GM18511 (cell line): ENCODE data around the gene HMCN2.
"Not testable (repeated sequence)": the region's sequence is repeated elsewhere in the genome, so short reads cannot be mapped to it uniquely, and the experiment has no call there.

Experiments used
- ATAC-seq: cut with Tn5 transposase; IDR thresholded peaks from one replicate; pipeline ENCODE4 v1.9.1; 2021; ENCODE audit warnings: mild to moderate bottlenecking, moderate library complexity; ENCODE audit not compliant: unreplicated experiment

HMCN2 gene

DNA sequence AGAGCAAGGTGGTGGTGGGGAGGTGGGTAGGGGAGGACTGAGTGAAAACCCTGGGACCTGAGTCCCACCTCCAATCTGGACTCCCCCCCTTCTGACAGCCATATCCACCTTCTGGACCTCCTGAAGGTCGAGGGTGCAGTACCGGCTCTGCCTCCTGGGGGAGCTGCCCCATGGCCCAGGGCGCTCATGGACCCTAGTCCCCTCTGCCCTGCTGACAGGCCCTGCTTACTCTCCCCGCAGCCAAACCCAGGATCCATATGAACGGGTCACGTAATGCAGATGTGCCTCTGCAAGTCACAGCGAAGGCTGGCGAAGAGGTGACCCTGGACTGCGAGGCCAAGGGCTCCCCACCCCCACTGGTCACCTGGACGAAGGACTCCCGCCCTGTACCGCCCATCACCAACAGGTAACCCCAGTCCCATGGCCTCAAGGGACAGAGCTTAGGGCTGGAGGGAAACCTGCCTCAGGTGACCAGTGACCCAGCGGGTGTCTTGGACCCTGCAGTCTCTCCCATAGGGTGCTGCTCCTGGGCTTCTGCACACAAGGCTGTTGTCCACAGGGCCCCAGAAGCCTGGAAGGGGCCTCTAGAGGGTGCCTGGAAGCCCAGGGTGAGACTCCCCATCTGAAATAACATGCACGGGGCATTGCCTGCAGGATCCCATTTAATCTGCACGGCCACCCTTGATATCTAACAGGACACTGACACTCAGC is 61.7 kb downstream of the HMCN2 start:
- no peak for ATAC-seq

DNA sequence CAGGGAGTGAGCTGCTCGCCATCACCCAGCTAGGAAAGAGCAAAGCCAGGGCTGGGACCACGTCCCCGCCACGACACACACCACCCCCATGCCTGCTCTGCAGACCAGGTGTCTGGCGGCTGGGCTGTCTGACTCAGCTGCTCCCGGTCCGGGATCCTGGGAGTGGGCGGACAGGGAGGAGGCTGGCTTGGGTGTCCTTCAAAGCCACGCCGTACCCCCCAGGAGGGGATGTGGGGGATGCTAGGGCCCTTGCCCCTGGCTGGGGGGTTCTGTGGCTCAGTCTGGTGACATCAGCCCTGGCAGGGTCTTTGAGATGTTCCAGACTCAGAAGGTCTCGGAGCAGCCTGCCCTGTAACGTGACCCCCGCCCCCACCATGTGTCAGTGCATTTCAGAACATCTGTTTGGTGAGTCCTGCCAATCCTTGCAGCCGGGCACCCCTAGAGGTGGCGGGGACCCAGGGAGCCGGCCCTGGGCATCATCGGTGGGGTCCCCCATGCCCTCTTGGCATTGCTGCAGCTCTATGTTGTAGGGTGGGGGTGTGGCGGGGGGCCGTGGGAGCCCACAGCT is 62.3 kb downstream of the HMCN2 start:
- no peak for ATAC-seq

DNA sequence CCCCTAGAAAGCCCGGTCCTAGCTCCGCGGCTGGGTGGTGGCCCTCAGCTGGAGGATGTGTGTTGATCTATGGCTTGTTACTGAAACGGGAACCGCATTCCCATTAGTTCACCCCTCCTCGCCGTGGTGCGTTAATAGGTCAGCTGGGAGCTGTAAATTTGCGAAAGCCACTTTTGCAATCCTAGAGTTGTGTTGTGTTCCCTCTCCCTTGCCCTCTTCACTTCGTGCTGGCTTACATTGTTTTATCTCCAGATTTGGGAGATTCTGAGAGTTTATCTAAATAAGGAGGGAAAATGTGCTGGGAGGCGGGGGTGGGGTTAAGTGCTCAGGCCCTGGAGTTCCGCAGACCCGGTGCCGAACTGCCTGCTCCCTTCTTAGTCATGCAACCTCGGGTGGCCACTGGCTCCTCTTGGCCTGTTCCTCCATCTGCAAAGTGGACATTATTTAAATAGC is 62.8 kb downstream of the HMCN2 start:
- ATAC-seq: no peak

DNA sequence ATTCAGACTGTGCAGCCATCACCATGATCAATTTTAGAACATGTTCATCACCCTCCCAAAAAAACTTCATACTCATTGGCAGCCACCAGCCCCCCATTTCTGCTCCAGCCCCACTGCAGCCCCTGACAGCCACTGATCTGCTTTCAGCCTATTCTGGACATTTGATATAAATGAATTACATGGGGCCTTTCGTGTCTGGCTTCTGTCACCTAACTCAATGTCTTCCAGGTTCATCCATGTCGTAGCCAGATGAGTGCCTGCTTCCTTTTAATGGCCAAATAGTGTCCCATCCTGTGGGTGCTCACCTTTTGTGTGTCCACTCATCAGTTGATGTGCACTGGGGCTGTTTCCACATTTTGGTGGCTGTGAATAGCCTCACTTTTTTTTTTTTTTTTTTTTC is 63.5 kb downstream of the HMCN2 start:
- no peak for ATAC-seq

DNA sequence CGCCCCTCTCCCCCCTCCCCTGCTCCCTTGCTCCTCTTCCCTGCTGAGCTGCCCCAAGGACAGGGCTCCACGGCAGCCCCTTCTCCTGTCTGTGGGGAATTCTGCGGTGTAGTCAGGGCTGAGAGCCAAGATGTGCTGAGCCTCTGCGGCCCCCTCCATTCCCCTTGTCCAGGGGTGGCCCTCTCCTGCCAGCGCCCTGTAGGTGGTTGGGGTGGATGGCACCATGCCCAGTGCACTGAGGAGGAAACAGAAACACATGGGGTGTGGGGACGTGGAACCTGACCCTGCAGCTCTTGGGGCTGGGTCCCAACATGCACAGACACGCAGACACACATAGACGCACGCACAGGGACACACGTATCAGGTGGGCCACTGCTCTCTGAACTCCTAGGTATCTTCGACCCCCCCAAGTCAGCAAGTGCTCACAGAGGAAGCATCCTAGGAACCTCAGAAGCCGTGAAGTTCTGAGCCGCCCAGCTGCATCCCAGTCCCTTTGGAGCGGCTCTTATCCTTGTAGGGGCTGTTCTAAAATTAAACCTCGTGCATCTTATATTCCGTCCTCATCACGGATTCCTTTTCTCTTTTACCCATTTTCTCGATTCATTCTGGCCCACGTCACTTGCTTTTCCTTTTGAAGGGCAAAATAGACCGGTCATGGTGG is 64.8 kb downstream of the HMCN2 start:
- ATAC-seq: no peak

DNA sequence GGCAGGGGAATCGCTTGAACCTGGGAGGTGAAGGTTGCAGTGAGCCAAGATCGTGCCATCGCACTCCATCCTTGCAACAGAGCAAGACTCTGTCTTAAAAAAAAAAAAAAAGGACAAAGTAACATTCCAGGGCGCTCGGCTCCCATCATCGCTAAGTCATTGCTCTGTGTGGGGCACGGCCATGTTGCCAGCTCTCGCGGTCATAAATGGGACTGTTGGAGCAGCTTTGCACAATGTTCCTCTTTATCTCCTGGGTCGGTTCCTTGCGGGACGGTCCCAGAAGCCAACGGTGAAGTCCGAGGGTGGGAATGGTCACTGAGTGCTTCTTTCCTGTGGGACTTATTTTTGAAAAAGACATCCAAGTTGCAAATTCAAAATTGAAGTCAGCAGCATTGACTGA is 65.5 kb downstream of the HMCN2 start:
- no peak for ATAC-seq

DNA sequence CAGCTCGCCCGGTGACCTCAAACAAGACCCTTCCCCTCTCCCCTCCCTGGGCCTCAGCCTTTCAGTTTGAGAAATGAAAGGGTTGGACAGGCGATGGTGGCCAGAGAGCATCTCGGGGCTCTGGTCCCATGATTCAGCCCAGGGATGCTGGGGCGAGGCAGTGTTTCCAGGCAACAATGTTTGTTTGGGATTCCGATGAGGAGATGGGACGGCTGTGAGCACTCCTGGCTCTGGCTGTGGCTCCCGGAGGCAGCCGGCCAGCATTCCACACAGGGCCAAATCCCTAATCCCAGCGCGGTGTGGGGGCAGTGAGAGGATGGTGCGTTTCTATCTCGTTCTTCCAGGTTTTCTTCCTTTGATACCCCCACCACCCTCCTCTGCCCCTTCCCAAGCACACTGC is 66.0 kb downstream of the HMCN2 start:
- ATAC-seq: no peak

DNA sequence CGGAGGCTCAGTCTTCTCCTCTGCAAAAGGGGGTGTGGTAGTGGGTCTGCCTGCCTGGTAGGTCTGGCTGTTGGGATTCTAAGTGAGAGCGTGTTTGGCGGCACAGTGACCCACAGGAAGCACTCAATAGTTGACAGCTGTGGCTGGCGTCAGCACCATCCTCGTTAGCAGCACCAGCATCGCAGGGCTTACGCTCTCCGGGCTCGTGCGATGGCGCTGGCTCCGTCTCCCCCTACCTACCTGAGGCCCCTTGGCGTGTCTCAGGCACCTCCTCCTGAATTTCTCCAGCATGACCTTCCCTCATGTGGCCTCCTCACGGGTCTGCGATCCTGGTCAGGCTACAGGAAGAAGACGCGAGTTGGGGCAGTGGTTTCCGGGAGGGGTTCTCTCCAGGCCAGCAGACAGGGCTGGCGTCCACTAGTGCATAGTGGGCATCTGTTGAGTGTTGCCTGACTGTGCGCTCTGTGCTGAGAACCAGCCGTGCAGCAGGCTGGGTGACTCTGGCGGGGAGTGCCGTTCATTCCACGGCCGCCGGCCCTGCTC is 66.9 kb downstream of the HMCN2 start:
- no peak for ATAC-seq

DNA sequence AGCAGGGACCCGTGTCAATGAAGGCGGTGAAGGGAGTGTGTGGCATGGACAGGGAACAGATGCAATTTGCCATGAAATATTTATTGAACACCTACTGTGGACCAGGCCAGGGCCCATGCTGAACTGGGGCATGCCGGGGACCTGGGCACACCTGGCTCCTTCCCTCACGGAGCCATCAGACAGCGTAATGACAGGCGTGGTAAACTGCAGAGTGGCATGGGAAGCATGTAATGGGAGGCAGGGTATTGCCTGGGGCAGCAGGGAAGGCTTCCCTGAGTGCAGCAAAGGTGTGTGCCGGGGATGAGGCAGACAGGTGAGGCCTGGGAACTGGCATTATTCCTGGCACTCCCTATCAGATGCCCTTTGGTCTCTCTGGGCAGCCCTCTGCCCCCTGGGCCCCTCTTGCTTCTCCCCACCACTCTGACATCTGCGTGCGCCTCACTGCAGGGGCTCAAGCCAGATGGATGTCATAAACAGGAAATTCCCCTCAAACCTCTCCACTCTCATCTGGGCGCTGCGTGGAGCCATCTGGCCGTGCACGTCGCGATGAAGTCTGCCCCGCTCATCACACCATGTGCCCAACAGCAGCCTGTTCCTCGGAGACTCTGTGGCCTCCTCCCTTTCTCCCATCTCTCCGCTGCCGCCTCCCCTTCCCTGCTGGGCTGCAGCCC is 67.6 kb downstream of the HMCN2 start:
- no peak for ATAC-seq

DNA sequence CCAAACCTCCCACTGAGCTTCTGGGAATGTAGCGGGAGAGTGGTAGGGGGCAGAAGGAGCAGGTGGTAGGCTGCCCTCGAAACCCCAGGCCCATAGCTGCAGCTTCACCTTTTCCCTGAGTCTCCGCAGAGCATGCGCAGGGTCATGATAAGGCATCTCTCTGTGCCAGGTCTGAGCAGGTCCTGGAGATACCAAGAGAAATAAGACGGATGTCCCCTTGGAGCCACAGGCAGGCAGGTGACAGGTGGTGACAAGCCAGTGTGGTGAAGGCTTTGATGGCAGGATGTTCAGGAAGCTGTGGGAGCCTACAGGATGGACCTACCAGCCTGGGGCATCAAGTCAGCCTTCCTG is 68.1 kb downstream of the HMCN2 start:
- ATAC-seq: no peak

DNA sequence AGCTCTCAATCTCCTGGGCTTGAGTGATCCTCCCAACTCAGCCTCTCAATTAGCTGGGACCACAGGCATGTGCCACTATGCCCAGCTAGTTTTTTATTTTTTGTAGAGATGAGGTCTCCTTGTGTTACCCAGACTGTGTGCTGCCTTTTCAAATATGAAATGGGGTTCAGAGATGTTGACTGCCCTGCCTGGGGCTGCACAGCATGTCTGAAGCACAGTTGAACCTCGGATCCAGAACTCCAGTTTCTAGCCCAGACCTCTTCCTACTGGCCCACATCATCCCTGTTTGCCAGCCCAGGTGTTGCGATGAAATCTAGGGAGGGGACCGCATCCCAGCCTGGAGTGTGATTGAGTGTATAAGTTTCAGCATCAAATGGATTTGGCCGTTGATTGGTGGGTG is 69.4 kb downstream of the HMCN2 start:
- no peak for ATAC-seq

DNA sequence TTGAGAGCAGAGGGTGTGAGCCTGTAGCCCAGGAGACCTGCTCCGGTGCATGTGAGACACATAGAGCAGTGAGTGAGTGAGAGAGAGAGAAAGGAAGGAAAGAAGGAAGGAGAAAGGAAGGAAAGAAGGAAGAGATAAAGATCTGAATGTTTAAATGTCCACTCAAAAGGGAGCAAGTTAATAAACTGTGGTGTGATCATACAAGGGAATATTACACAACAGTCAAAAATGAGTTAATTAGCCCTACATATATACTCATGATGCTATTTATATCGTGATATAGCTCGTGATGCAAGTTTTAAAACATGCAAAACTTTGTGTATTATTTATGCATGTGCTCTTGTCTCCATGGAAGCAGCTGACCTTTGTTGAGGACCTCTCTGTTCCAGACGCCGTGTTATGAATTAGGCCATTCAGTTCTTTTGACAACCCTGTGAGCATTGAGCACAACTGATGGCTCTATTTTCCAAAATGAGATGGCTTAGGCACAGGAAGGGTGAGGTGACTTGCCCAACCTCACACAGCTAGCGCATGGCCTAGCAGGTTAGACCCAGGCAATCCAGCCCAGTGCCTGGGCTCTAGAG is 70.6 kb downstream of the HMCN2 start:
- no peak for ATAC-seq

DNA sequence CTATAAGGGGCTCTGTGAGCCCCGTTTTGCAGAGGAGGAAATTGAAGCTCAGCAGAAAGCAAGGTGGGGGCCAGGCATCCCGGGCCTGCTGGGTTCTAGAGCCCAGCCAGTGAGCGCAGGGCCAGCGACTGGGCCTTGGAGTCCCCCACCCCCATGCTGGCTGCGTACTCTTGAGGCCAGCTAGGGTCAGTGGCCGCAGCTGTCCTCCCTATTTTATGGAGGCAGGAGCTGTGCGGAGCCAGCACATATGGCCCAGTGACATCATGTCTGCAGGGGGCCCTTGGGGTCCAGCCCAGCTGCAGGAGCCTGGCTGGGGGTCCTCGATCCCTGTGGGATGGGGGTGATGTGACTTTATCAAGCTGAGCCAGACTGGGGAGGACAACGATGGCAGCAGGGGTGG is 71.3 kb downstream of the HMCN2 start:
- ATAC-seq: no peak

DNA sequence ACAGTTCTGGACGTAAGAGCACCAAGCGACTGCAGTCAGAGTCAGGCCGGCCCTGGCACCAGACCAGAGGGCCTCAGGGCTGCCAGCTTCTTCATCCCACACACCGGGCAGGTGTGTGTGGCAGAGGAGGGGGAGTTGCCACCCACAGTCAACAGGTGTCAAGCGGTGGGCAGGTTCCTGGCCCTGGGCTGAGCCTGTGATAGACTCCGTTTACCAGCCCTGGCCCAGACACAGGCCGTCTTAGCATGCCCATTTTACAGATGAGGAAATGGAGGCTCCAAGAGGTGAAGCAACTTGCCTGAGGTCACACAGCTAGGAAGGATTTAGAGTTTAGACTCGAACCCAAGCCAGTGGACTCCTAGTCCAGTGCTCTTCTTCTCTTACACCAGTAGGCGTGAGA is 71.8 kb downstream of the HMCN2 start:
- ATAC-seq: no peak

DNA sequence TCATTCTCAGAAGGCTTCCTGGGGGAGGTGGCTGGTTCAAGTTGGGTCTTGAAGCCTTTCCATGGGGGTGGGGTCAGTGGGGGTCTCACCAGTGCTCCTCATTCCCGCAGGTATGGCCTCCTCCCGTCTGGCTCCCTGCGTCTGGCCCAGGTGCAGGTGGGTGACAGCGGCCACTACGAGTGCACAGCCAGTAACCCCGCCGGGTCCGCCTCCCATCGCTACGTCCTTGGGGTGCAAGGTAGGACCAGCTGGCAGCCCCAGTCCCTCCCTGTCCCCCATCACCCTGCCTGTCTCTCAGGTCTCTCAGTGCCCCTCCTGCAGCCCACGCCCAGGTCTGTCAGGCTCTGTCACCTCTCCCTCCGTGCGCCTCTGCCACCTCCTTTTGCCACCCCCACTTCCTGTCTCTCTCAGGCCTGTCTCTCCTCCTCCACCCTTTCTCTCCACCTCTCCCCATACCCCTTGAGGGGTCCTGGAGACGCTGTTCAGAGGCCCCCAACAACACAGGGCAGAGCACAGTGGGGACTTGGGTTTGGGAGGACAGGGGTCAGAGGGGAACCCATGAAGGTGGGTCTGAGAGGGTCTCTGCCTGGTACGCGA is 72.3 kb downstream of the HMCN2 start:
- no peak for ATAC-seq

DNA sequence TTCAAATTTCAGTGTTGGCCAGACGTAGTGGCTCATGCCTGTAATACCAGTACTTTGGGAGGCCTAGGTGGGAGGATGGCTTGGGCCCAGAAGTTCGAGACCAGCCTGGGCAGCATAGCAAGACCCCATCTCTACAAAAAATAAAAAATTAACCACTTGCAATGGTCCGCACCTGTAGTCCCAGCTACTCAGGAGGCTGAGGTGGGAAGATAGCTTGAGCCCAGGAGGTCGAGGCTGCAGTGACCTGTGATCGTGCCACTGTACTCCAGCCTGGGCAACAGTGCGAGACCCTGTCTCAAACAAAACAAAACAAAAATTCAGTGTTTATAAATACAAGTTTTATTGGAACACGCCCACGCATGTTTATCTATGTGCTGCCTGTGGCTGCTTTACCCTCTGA is 73.3 kb downstream of the HMCN2 start:
- not testable (repeated sequence) for ATAC-seq

DNA sequence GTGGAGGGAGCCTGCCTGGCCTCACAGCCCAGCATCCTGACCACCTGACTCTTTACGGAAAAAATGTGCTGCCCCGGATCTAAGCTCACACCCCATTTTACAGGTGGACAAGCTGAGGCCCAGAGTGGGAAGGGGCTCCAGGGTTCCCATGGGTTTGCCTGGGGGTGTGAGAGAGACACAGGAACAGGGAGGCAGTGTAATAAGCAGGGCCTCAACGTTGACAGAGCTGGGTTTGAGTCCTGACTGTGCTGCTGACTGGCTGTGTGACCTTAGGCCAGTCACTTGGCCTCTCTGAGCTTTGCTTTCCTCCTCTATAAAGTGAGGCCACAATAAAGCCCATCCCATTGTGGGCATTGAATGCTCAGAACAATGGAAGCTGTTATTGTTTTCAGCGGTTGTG is 73.7 kb downstream of the HMCN2 start:
- ATAC-seq: no peak

DNA sequence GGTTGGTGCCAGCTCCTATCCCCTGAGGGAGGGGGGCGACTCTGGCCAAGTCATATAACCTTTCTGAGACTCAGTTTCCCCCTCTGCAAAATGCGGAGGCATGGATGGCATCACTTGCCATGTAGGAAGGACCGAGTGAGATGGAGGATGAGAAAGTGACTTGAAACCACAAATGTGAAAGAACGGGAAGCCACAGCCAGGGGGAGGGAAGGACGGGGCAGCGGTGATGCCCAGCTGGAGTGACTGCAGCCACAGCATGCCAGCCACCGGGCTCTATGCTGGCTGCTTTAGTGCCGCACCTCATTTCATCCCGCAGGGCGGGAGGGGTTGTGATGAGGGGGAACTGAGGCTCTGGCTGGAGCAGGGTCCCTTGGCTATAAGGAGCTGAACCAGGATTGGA is 74.5 kb downstream of the HMCN2 start:
- ATAC-seq: no peak

DNA sequence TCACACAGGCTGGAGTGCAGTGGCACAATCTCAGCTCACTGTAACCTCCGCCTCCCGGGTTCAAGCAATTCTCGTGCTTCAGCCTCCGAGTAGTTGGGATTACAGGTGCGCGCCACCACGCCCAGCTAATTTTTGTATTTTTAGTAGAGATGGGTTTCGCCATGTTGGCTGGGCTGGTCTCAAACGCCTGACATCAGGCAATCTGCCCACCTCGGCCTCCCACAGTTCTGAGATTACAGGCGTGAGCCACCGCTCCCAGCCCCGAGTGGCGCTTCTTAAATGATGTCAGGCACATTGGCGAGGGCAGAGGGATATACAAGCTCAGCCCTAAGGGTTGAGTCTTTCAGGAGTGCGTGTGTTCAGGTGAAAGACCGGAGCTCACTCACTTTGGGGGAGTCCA is 75.0 kb downstream of the HMCN2 start:
- not testable (repeated sequence) for ATAC-seq

DNA sequence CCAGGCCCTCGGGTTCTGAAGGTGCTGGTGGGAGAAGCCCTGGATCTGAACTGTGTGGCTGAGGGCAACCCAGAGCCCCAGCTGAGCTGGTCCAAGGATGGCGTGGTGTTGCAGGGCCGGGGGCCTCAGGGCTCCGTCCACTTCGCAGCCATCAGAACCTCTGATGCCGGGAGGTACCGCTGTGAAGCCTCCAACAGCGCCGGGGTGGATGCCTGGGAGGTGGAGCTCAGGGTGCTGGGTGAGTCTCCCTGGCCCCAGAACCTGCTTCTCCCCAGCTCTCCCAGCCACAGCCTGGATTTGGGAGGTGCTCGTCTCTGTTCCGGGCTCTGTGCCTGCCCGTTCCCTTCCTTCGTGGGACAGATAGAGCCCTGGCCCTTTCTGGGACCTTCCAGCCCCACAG is 75.6 kb downstream of the HMCN2 start:
- ATAC-seq: no peak
